HepG2 (cell line): ENCODE measurements around the gene DLG2.

Experiments used
- BRCA1 ChIP-seq: sonication (generic); formaldehyde crosslinking; IDR thresholded peaks from 2 replicates; pipeline ENCODE4 v1.4.0; 2020; ENCODE audit warnings: missing genetic modification reagents
- CBX5 ChIP-seq: sonication (generic); formaldehyde crosslinking; IDR thresholded peaks from 2 replicates; pipeline ENCODE4 v1.4.0; 2020; ENCODE audit warnings: missing genetic modification reagents, borderline replicate concordance
- DPF2 ChIP-seq: sonication (generic); formaldehyde crosslinking; IDR thresholded peaks from 2 replicates; pipeline ENCODE4 v1.4.0; 2020; ENCODE audit warnings: mild to moderate bottlenecking, low read depth, missing genetic modification reagents, borderline replicate concordance
- EHMT2 ChIP-seq: fragments of 200-600 bp; sonication (generic); IDR thresholded peaks from 2 replicates; pipeline ENCODE4 v1.7.0; 2017; ENCODE audit warnings: antibody characterized with exemption, low read depth, low read length, borderline replicate concordance
- LRRFIP1 ChIP-seq: sonication (generic); formaldehyde crosslinking; conservative IDR thresholded peaks from 2 replicates; pipeline ENCODE4 v1.4.0; 2020; ENCODE audit warnings: missing genetic modification reagents
- MXD4 ChIP-seq: IDR thresholded peaks from 2 replicates; pipeline ENCODE4 v1.6.1; 2016; ENCODE audit warnings: mild to moderate bottlenecking, missing biosample characterization, missing genetic modification reagents
- MYC ChIP-seq: sonication (generic); formaldehyde crosslinking; IDR thresholded peaks from 2 replicates; pipeline ENCODE4 v1.9.0; 2021; ENCODE audit warnings: missing genetic modification reagents, borderline replicate concordance
- NFYB ChIP-seq: sonication (generic); formaldehyde crosslinking; IDR thresholded peaks from 2 replicates; pipeline ENCODE4 v1.4.0; 2020; ENCODE audit warnings: missing genetic modification reagents
- NR2F6 ChIP-seq, 2 experiments: IDR thresholded peaks; 2 replicates each; pipeline ENCODE4 v1.6.1; 2016; ENCODE audit warnings: antibody characterized with exemption in 1 of 2, mild to moderate bottlenecking in 1 of 2
- ZBTB7A ChIP-seq: sonication (generic); formaldehyde crosslinking; IDR thresholded peaks from 2 replicates; pipeline ENCODE4 v1.8.0; 2022; ENCODE audit warnings: mild to moderate bottlenecking, missing genetic modification reagents
- ZNF280B ChIP-seq: sonication (generic); formaldehyde crosslinking; IDR thresholded peaks from 2 replicates; pipeline ENCODE4 v1.5.0; 2020; ENCODE audit warnings: missing genetic modification reagents, mild to moderate bottlenecking, borderline replicate concordance
- ZNF33B ChIP-seq: sonication (generic); formaldehyde crosslinking; IDR thresholded peaks from 2 replicates; pipeline ENCODE4 v1.5.1; 2020; ENCODE audit warnings: mild to moderate bottlenecking, missing genetic modification reagents
- ZNF629 ChIP-seq: sonication (generic); formaldehyde crosslinking; conservative IDR thresholded peaks from 2 replicates; pipeline ENCODE4 v1.5.0; 2020; ENCODE audit warnings: missing genetic modification reagents
- TF ChIP-seq, protein P1 (sequence below): sonication (generic); formaldehyde crosslinking; IDR thresholded peaks from 2 replicates; pipeline ENCODE4 v1.8.1; 2022; ENCODE audit warnings: low read depth, mild to moderate bottlenecking, missing genetic modification reagents

- TF ChIP-seq EHMT2 (no peak), LRRFIP1 (CRISPR knock-in tag) (no peak), MYC (CRISPR knock-in tag) (no peak), ZNF33B (CRISPR knock-in tag) (no peak), DPF2 (CRISPR knock-in tag) (no peak), ZNF629 (CRISPR knock-in tag) (no peak), ZBTB7A (CRISPR knock-in tag) (no peak), NR2F6 (IDR thresholded peaks at IDR 0.05) (no peak), NR2F6 (CRISPR knock-in tag; IDR thresholded peaks at IDR 0.05) (no peak), NFYB (CRISPR knock-in tag) (no peak), MXD4 (no peak), CBX5 (CRISPR knock-in tag) (no peak), ZNF280B (CRISPR knock-in tag) (no peak), BRCA1 (CRISPR knock-in tag) (no peak)
- TF ChIP-seq, protein P1, sequence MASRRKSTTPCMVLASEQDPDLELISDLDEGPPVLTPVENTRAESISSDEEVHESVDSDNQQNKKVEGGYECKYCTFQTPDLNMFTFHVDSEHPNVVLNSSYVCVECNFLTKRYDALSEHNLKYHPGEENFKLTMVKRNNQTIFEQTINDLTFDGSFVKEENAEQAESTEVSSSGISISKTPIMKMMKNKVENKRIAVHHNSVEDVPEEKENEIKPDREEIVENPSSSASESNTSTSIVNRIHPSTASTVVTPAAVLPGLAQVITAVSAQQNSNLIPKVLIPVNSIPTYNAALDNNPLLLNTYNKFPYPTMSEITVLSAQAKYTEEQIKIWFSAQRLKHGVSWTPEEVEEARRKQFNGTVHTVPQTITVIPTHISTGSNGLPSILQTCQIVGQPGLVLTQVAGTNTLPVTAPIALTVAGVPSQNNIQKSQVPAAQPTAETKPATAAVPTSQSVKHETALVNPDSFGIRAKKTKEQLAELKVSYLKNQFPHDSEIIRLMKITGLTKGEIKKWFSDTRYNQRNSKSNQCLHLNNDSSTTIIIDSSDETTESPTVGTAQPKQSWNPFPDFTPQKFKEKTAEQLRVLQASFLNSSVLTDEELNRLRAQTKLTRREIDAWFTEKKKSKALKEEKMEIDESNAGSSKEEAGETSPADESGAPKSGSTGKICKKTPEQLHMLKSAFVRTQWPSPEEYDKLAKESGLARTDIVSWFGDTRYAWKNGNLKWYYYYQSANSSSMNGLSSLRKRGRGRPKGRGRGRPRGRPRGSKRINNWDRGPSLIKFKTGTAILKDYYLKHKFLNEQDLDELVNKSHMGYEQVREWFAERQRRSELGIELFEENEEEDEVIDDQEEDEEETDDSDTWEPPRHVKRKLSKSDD (CRISPR knock-in tag) = no peak
Observed at GRCh38 chr11:84634309-84634708, 992.8 kb downstream of the DLG2 start.
